Measurements from ENCODE around the gene CHST10.

Gene CHST10

DNA sequence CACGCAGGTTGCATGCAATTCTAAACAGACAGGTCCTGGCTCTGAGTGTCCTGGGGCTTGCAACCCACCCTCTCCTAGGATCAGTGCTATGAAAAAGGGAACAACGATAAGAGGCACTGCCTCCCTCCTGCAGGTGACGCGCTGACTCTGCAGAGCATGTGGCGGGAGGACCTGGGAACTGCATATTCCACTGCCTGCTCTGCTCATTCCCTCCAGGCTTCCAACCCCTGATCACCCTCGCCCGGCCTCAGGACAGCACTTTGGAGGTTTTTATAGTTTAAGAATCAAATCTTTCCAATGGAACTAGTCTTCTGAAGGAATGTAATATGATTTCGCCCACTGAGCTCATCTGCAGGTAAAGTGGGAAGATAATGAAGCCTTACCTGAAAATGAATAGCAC is 8.5 kb downstream of the CHST10 start:
- no peak overlapping the region for H3K23ac ChIP-seq (ENCODE audit: low read length)

DNA sequence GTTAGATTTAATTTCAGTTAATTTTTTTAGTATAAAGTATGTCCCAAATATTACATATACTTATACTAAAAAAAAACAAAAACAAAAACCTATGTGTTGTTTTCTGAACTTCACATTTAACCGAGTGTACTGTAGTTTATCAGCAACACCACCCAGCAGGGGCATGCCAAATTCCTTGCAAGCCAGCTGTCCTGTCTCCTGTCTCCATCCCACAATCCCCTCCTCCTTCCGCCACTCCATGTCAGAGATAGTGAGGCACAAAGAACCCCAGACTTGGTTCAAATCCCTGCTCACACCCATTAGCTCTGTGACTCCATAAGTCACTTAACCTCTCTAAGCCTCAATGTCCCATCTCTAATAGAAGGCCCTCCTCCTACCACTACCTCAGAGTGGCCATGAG is 9.4 kb downstream of the CHST10 start:
- no peak overlapping the region for H3K4me2 ChIP-seq (ENCODE audit: low read length)
- H2BK120ac ChIP-seq (ENCODE audit: low read depth, low read length): no peak overlapping the region
- H2AK5ac ChIP-seq (ENCODE audit: low read length): no peak overlapping the region
- no peak overlapping the region for H3K9ac ChIP-seq (ENCODE audit: low read length)
- H2BK5ac ChIP-seq (ENCODE audit: low read length): no peak overlapping the region
- H3K27me3 ChIP-seq (ENCODE audit: insufficient read depth, low read length, poor library complexity): no peaks in the 10 kb centered on the region
- H3K4me3 ChIP-seq (ENCODE audit: low read length): no peak overlapping the region
- DNase-seq: peak; percentile 42
- H3K79me1 ChIP-seq (ENCODE audit: low read length): peaks cover 9% of the 10 kb centered on the region
- H3K27ac ChIP-seq (ENCODE audit: low read depth, low read length): no peak overlapping the region
- H3K4ac ChIP-seq (ENCODE audit: low read depth, low read length): no peak overlapping the region
- H3K18ac ChIP-seq (ENCODE audit: low read length): no peak overlapping the region
- WGBS (ENCODE audit: extremely low coverage, insufficient coverage, low lambda C conversion rate): no CpG with 5 or more reads among the region's 2 CpGs
- H3K4me1 ChIP-seq (ENCODE audit: control insufficient read depth, low read depth, low read length): no peaks in the 10 kb centered on the region
- H2BK15ac ChIP-seq (replicated peaks; ENCODE audit: low read depth): no peak overlapping the region
- H4K5ac ChIP-seq (ENCODE audit: low read length): no peak overlapping the region
- H3K23ac ChIP-seq (ENCODE audit: low read length): no peak overlapping the region
- peaks cover 2% of the 10 kb centered on the region for H3K36me3 ChIP-seq (ENCODE audit: control insufficient read depth, insufficient read depth, low read length)
- H4K8ac ChIP-seq (ENCODE audit: low read depth, low read length): no peak overlapping the region
- H3K79me2 ChIP-seq (ENCODE audit: control insufficient read depth, insufficient read depth, low read length): peaks cover 9% of the 10 kb centered on the region
- H3K56ac ChIP-seq (ENCODE audit: low read length): no peak overlapping the region

More for the DNA sequence above, 8.5 kb downstream of the CHST10 start:
- Histone ChIP-seq H3K4me2 (ENCODE audit: low read length) (no peak overlapping the region), H3K79me2 (ENCODE audit: control insufficient read depth, insufficient read depth, low read length) (peaks cover 9% of the 10 kb centered on the region), H3K36me3 (ENCODE audit: control insufficient read depth, insufficient read depth, low read length) (peaks cover 2% of the 10 kb centered on the region), H3K4me1 (ENCODE audit: control insufficient read depth, low read depth, low read length) (peaks cover 2% of the 10 kb centered on the region), H3K27ac (ENCODE audit: low read depth, low read length) (no peak overlapping the region), H3K18ac (ENCODE audit: low read length) (no peak overlapping the region), H2BK5ac (ENCODE audit: low read length) (no peak overlapping the region), H3K79me1 (ENCODE audit: low read length) (peaks cover 10% of the 10 kb centered on the region), H3K4ac (ENCODE audit: low read depth, low read length) (no peak overlapping the region), H3K27me3 (ENCODE audit: insufficient read depth, low read length, poor library complexity) (no peaks in the 10 kb centered on the region), H2AK5ac (ENCODE audit: low read length) (no peak overlapping the region), H4K8ac (ENCODE audit: low read depth, low read length) (no peak overlapping the region), H2BK15ac (replicated peaks; ENCODE audit: low read depth) (no peak overlapping the region), H3K56ac (ENCODE audit: low read length) (no peak overlapping the region), H3K9ac (ENCODE audit: low read length) (no peak overlapping the region), H2BK120ac (ENCODE audit: low read depth, low read length) (no peak overlapping the region), H4K5ac (ENCODE audit: low read length) (no peak overlapping the region), H3K4me3 (ENCODE audit: low read length) (no peak overlapping the region)
- no peak for DNase-seq
- WGBS (ENCODE audit: extremely low coverage, insufficient coverage, low lambda C conversion rate): no CpG with 5 or more reads among the region's 8 CpGs

DNA sequence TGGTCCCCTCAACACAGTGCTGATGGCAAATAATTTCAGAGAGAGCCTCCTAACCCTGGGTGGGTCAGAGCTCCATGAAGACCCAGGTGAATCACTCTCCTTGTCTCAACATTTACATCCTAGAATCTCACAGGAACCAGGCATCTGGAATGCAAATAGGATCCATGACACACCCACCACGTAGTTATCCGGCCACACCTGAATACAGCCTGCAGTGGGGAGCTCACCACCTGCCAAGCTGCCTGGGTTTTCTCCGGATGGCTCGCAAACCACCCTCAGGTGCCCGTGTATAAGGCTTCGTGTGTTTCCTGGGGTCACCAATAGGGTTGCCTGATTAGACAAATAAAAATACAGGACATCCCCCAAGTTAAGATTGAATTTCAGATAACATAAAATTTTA is 9.9 kb downstream of the CHST10 start:
- Histone ChIP-seq H2BK5ac (ENCODE audit: low read length) (no peak overlapping the region), H2AK5ac (ENCODE audit: low read length) (no peak overlapping the region), H3K36me3 (ENCODE audit: control insufficient read depth, insufficient read depth, low read length) (peaks cover 2% of the 10 kb centered on the region), H3K79me1 (ENCODE audit: low read length) (peaks cover 9% of the 10 kb centered on the region), H2BK120ac (ENCODE audit: low read depth, low read length) (no peak overlapping the region), H3K4ac (ENCODE audit: low read depth, low read length) (no peak overlapping the region), H3K4me1 (ENCODE audit: control insufficient read depth, low read depth, low read length) (no peaks in the 10 kb centered on the region), H3K79me2 (ENCODE audit: control insufficient read depth, insufficient read depth, low read length) (peaks cover 9% of the 10 kb centered on the region), H3K27ac (ENCODE audit: low read depth, low read length) (no peak overlapping the region), H3K4me3 (ENCODE audit: low read length) (no peak overlapping the region), H3K9ac (ENCODE audit: low read length) (no peak overlapping the region), H3K23ac (ENCODE audit: low read length) (no peak overlapping the region), H3K4me2 (ENCODE audit: low read length) (no peak overlapping the region), H3K27me3 (ENCODE audit: insufficient read depth, low read length, poor library complexity) (no peaks in the 10 kb centered on the region), H3K56ac (ENCODE audit: low read length) (no peak overlapping the region), H4K8ac (ENCODE audit: low read depth, low read length) (no peak overlapping the region), H3K18ac (ENCODE audit: low read length) (no peak overlapping the region), H4K5ac (ENCODE audit: low read length) (no peak overlapping the region), H2BK15ac (replicated peaks; ENCODE audit: low read depth) (no peak overlapping the region)
- no CpG with 5 or more reads among the region's 6 CpGs for WGBS (ENCODE audit: extremely low coverage, insufficient coverage, low lambda C conversion rate)
- no peak for DNase-seq

DNA sequence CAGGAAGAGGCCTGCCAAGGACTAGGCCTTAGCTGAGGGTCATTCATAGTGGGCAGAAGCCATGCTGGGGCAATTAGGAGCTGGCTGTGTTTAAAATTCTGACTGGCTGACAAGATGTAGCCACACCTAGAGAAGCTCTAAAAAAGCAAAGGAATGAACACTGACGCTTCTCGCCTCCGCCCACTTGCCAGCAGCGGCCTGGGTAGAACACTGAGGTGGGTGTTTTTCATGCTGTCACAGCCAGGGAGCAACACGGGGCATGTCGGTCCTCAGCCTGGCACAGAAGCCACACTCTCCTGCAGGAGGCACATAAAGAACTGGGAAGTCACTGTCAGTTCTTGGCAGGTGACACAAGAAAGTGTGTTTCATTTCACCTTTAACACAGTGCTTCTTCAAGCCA is 10.4 kb downstream of the CHST10 start:
- no peaks in the 10 kb centered on the region for H3K4me1 ChIP-seq (ENCODE audit: control insufficient read depth, low read depth, low read length)
- no peak overlapping the region for H4K8ac ChIP-seq (ENCODE audit: low read depth, low read length)
- H3K36me3 ChIP-seq (ENCODE audit: control insufficient read depth, insufficient read depth, low read length): peaks cover 3% of the 10 kb centered on the region
- no CpG with 5 or more reads among the region's 6 CpGs for WGBS (ENCODE audit: extremely low coverage, insufficient coverage, low lambda C conversion rate)
- no peak overlapping the region for H3K27ac ChIP-seq (ENCODE audit: low read depth, low read length)
- H3K18ac ChIP-seq (ENCODE audit: low read length): no peak overlapping the region
- no peaks in the 10 kb centered on the region for H3K27me3 ChIP-seq (ENCODE audit: insufficient read depth, low read length, poor library complexity)
- no peak overlapping the region for H2BK120ac ChIP-seq (ENCODE audit: low read depth, low read length)
- no peak overlapping the region for H3K4me2 ChIP-seq (ENCODE audit: low read length)
- no peak overlapping the region for H4K5ac ChIP-seq (ENCODE audit: low read length)
- H2BK5ac ChIP-seq (ENCODE audit: low read length): no peak overlapping the region
- H3K23ac ChIP-seq (ENCODE audit: low read length): no peak overlapping the region
- H2BK15ac ChIP-seq (replicated peaks; ENCODE audit: low read depth): no peak overlapping the region
- no peak overlapping the region for H2AK5ac ChIP-seq (ENCODE audit: low read length)
- H3K4me3 ChIP-seq (ENCODE audit: low read length): no peak overlapping the region
- peaks cover 9% of the 10 kb centered on the region for H3K79me1 ChIP-seq (ENCODE audit: low read length)
- H3K4ac ChIP-seq (ENCODE audit: low read depth, low read length): no peak overlapping the region
- H3K56ac ChIP-seq (ENCODE audit: low read length): no peak overlapping the region
- no peak for DNase-seq
- H3K79me2 ChIP-seq (ENCODE audit: control insufficient read depth, insufficient read depth, low read length): peaks cover 8% of the 10 kb centered on the region
- H3K9ac ChIP-seq (ENCODE audit: low read length): no peak overlapping the region

DNA sequence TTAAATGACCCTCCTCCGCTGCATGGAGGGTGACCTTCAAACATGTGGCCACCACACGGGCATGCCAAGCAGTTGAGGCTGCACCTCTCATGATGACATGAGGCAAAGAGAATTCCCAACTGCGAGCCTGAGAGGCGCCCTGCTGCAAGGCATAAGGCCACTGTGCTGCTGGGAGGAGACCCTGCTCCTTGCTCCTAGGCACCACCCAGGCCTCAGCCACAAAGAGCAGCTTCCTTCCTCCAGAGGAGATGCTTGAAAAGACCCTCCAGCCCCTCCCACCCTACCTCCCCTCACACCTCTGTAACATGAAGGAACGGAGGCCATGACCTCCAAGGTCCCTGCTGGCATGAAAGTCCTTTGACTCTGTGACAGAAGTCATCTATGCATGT is 11.4 kb downstream of the CHST10 start:
- DNase-seq: no peak
- no peak overlapping the region for H3K4me2 ChIP-seq (ENCODE audit: low read length)
- H3K27me3 ChIP-seq (ENCODE audit: insufficient read depth, low read length, poor library complexity): no peaks in the 10 kb centered on the region
- no peak overlapping the region for H3K27ac ChIP-seq (ENCODE audit: low read depth, low read length)
- H2BK5ac ChIP-seq (ENCODE audit: low read length): no peak overlapping the region
- no CpG with 5 or more reads among the region's 5 CpGs for WGBS (ENCODE audit: extremely low coverage, insufficient coverage, low lambda C conversion rate)
- H3K56ac ChIP-seq (ENCODE audit: low read length): no peak overlapping the region
- H3K36me3 ChIP-seq (ENCODE audit: control insufficient read depth, insufficient read depth, low read length): peaks cover 3% of the 10 kb centered on the region
- no peak overlapping the region for H2BK15ac ChIP-seq (replicated peaks; ENCODE audit: low read depth)
- no peak overlapping the region for H3K9ac ChIP-seq (ENCODE audit: low read length)
- no peak overlapping the region for H4K8ac ChIP-seq (ENCODE audit: low read depth, low read length)
- H4K5ac ChIP-seq (ENCODE audit: low read length): no peak overlapping the region
- H3K23ac ChIP-seq (ENCODE audit: low read length): no peak overlapping the region
- H3K4ac ChIP-seq (ENCODE audit: low read depth, low read length): no peak overlapping the region
- H3K4me1 ChIP-seq (ENCODE audit: control insufficient read depth, low read depth, low read length): no peaks in the 10 kb centered on the region
- no peak overlapping the region for H2AK5ac ChIP-seq (ENCODE audit: low read length)
- H2BK120ac ChIP-seq (ENCODE audit: low read depth, low read length): no peak overlapping the region
- H3K18ac ChIP-seq (ENCODE audit: low read length): no peak overlapping the region
- H3K79me1 ChIP-seq (ENCODE audit: low read length): peaks cover 7% of the 10 kb centered on the region
- H3K79me2 ChIP-seq (ENCODE audit: control insufficient read depth, insufficient read depth, low read length): peaks cover 6% of the 10 kb centered on the region
- H3K4me3 ChIP-seq (ENCODE audit: low read length): no peak overlapping the region

DNA sequence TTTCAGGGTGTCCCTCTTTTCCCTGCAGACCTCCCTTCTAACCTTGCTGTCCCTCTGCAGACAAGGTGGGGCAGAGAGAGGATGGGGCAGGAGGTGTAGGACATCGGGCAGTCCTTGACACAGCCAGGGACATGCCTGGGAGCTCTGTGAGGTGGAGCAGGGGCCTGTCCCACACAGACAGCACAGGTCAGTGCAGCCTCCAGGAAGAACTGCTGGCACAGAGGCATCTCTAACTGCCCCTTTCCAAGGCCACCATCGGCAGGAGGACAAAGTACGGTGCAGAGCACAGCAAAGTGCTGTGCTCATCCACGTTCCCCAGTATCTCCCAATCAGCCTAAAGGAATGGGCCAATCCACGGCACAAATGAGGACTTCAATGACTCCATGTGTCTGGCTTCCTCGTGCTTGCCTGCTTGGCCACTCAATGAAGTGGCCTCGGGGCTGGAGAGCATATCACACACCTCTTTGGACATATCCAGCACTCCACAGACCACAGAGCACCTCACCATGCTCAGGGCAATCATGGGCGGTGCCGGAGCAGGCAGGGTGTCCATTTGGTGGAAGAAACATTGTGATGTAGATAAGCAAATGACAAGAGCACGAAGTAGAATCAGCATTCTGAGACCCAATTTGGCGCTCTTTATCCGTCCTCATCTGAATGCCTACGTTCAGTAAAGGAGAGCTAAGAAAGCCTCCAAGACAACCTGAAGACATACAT is 11.9 kb downstream of the CHST10 start:
- peaks cover 6% of the 10 kb centered on the region for H3K79me2 ChIP-seq (ENCODE audit: control insufficient read depth, insufficient read depth, low read length)
- H3K79me1 ChIP-seq (ENCODE audit: low read length): peaks cover 7% of the 10 kb centered on the region
- no CpG with 5 or more reads among the region's 13 CpGs for WGBS (ENCODE audit: extremely low coverage, insufficient coverage, low lambda C conversion rate)
- no peak overlapping the region for H3K56ac ChIP-seq (ENCODE audit: low read length)
- no peak overlapping the region for H3K9ac ChIP-seq (ENCODE audit: low read length)
- no peak overlapping the region for H2BK5ac ChIP-seq (ENCODE audit: low read length)
- no peak overlapping the region for H4K5ac ChIP-seq (ENCODE audit: low read length)
- no peak overlapping the region for H3K4me2 ChIP-seq (ENCODE audit: low read length)
- no peak overlapping the region for H4K8ac ChIP-seq (ENCODE audit: low read depth, low read length)
- H3K27me3 ChIP-seq (ENCODE audit: insufficient read depth, low read length, poor library complexity): no peaks in the 10 kb centered on the region
- H3K23ac ChIP-seq (ENCODE audit: low read length): no peak overlapping the region
- no peak overlapping the region for H3K4ac ChIP-seq (ENCODE audit: low read depth, low read length)
- peaks cover 3% of the 10 kb centered on the region for H3K36me3 ChIP-seq (ENCODE audit: control insufficient read depth, insufficient read depth, low read length)
- no peak overlapping the region for H2BK120ac ChIP-seq (ENCODE audit: low read depth, low read length)
- H3K18ac ChIP-seq (ENCODE audit: low read length): no peak overlapping the region
- H3K4me1 ChIP-seq (ENCODE audit: control insufficient read depth, low read depth, low read length): no peaks in the 10 kb centered on the region
- H2BK15ac ChIP-seq (replicated peaks; ENCODE audit: low read depth): no peak overlapping the region
- H2AK5ac ChIP-seq (ENCODE audit: low read length): no peak overlapping the region
- H3K4me3 ChIP-seq (ENCODE audit: low read length): no peak overlapping the region
- DNase-seq: no peak
- no peak overlapping the region for H3K27ac ChIP-seq (ENCODE audit: low read depth, low read length)
